Neural crest cell (in vitro differentiated cells): ENCODE measurements around the gene TNRC6C. TPM values are rescaled to one million over a fixed set of nuclear protein-coding genes. Genes with fewer than 3 reads are reported as not detected.

Experiments
- DNase-seq: peaks from one replicate; pipeline ENCODE4 v3.0.0; 2021; ENCODE audit warnings: low read depth, mixed read lengths, low spot score
- H3K27ac Mint-ChIP-seq: one replicate; pipeline ENCODE4 v1.8.0; 2021; ENCODE audit warnings: mild to moderate bottlenecking, mixed read lengths; ENCODE audit not compliant: unreplicated experiment
- H3K27me3 Mint-ChIP-seq: 2 replicates; pipeline ENCODE4 v1.8.0; 2021; ENCODE audit warnings: low read depth, mild to moderate bottlenecking, mixed read lengths
- H3K36me3 Mint-ChIP-seq: 2 replicates; pipeline ENCODE4 v1.8.0; 2021; ENCODE audit warnings: low read depth, mild to moderate bottlenecking, mixed read lengths
- H3K4me1 Mint-ChIP-seq: 2 replicates; pipeline ENCODE4 v1.8.0; 2021; ENCODE audit warnings: mixed read lengths
- H3K4me3 Mint-ChIP-seq: one replicate; pipeline ENCODE4 v1.8.0; 2021; ENCODE audit warnings: mild to moderate bottlenecking, mixed read lengths
- H3K9me3 Mint-ChIP-seq: 2 replicates; pipeline ENCODE4 v1.8.0; 2021; ENCODE audit warnings: mixed read lengths
- CTCF ChIP-seq: fragments of 200-600 bp; sonication (generic); conservative IDR thresholded peaks from 2 replicates; pipeline ENCODE4 v1.5.0; 2021; ENCODE audit warnings: antibody characterized with exemption, mild to moderate bottlenecking
- total RNA-seq: library from RNA; stranded (reverse); gene quantifications from 2 replicates; pipeline ENCODE4 v1.2.1, GENCODE V29; 2021

The TNRC6C gene
- total RNA-seq, 1 donor from 2014 or later = 40.5 TPM

GRCh38 chr17:78120537-78120936, 162.0 kb downstream of the TNRC6C start:
- no peak overlapping the region for H3K27ac Mint-ChIP-seq
- DNase-seq = no peak
- H3K27me3 Mint-ChIP-seq = no peaks in the 10 kb centered on the region
- TF ChIP-seq CTCF = no peak
- H3K9me3 Mint-ChIP-seq = no peaks in the 10 kb centered on the region
- no peaks in the 10 kb centered on the region for H3K36me3 Mint-ChIP-seq
- H3K4me1 Mint-ChIP-seq = no peaks in the 10 kb centered on the region
- H3K4me3 Mint-ChIP-seq = no peak overlapping the region

- TF ChIP-seq CTCF = no peak
- no peak for DNase-seq
- H3K27me3 Mint-ChIP-seq = no peaks in the 10 kb centered on the region
- no peak overlapping the region for H3K4me3 Mint-ChIP-seq
- H3K4me1 Mint-ChIP-seq = peaks cover under 1% of the 10 kb centered on the region
- H3K36me3 Mint-ChIP-seq = no peaks in the 10 kb centered on the region
- no peaks in the 10 kb centered on the region for H3K9me3 Mint-ChIP-seq
- no peak overlapping the region for H3K27ac Mint-ChIP-seq
Observed at GRCh38 chr17:78120971-78121800, 162.7 kb downstream of the TNRC6C start.

GRCh38 chr17:78121801-78122215, 163.3 kb downstream of the TNRC6C start:
- DNase-seq = no peak

GRCh38 chr17:78122216-78122930, 163.9 kb downstream of the TNRC6C start:
- no peak for TF ChIP-seq CTCF
- no peaks in the 10 kb centered on the region for H3K9me3 Mint-ChIP-seq
- H3K4me3 Mint-ChIP-seq = no peak overlapping the region
- H3K36me3 Mint-ChIP-seq = no peaks in the 10 kb centered on the region
- no peak overlapping the region for H3K27ac Mint-ChIP-seq
- H3K27me3 Mint-ChIP-seq = peaks cover 4% of the 10 kb centered on the region
- DNase-seq = no peak
- peaks cover 9% of the 10 kb centered on the region for H3K4me1 Mint-ChIP-seq

More at GRCh38 chr17:78121801-78122215, 163.3 kb downstream of the TNRC6C start:
- Mint-ChIP-seq H3K27me3 (no peaks in the 10 kb centered on the region), H3K36me3 (no peaks in the 10 kb centered on the region), H3K27ac (no peak overlapping the region), H3K9me3 (no peaks in the 10 kb centered on the region), H3K4me1 (peaks cover 4% of the 10 kb centered on the region), H3K4me3 (no peak overlapping the region)
- no peak for TF ChIP-seq CTCF

- Mint-ChIP-seq H3K9me3 (no peaks in the 10 kb centered on the region), H3K27me3 (peaks cover 4% of the 10 kb centered on the region), H3K4me3 (peak overlapping the region; percentile 27), H3K36me3 (no peaks in the 10 kb centered on the region), H3K27ac (no peak overlapping the region), H3K4me1 (peaks cover 9% of the 10 kb centered on the region)
- DNase-seq = no peak
- TF ChIP-seq CTCF = no peak
Observed at GRCh38 chr17:78122931-78123249, 164.4 kb downstream of the TNRC6C start.
